HG03103 (cell line): ENCODE data around the gene NDUFB4.
"Not testable (repeated sequence)": the region's sequence is repeated elsewhere in the genome, so short reads cannot be mapped to it uniquely, and the experiment has no call there.

Source experiments
- ATAC-seq: cut with Tn5 transposase; IDR thresholded peaks from one replicate; pipeline ENCODE4 v1.9.1; 2021; ENCODE audit warnings: low read depth; ENCODE audit not compliant: unreplicated experiment

The NDUFB4 gene

GRCh38 chr3:120636795-120637401, 40.8 kb downstream of the NDUFB4 start:
- ATAC-seq = no peak

DNA sequence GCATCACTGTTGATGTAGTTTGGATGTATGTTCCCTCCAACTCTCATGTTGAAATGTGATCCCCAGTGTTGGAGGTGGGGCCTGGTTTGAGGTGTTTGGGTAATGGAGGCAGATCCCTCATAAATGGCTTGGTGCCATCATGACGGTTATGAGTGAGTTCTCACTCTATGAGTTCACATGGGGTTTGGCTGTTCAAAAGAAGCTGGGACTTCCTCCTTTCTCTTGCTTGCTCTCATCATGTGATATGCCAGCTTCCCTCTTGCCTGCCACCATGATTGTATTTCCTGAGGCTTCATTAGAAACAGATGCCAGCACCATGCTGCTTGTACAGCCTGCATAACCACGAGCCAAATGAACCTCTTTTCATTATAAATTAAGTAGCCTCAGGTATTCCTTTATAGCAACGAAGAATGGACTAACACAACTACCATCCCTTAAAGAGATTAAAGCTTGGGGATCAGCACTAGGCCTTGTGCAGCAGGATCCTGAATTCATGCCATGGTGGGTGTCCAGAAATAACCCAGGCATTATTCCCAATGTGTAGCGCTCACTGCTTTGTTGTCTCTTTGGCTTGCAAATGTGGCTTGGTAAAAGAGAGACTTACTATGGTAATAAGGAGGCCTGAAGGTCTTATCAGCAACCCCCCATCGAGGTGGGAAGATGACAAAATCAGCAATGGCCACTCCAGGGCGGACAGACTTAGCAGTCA, 41.9 kb downstream of the NDUFB4 start:
- no peak for ATAC-seq

GRCh38 chr3:120638820-120639219, 42.7 kb downstream of the NDUFB4 start:
- ATAC-seq = not testable (repeated sequence)

DNA sequence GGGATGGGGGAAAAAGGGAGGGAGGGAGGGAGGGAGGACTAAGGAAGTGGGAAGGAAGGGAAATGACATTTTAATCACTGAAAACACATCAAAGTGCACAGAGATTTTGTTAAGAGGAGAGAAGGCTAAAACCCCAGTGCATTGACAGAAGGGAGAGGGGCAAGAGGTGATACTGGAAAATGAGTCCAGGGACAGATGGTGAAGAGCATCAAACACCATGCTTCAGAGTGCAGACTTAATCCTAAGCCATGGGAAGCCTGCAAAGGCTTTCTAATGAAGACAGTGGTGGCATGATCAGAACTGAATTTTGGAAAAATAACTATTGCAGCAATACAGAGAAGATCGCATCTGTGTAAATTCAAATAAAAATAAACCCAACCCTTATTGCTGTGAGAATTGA, 44.1 kb downstream of the NDUFB4 start:
- ATAC-seq = no peak

DNA sequence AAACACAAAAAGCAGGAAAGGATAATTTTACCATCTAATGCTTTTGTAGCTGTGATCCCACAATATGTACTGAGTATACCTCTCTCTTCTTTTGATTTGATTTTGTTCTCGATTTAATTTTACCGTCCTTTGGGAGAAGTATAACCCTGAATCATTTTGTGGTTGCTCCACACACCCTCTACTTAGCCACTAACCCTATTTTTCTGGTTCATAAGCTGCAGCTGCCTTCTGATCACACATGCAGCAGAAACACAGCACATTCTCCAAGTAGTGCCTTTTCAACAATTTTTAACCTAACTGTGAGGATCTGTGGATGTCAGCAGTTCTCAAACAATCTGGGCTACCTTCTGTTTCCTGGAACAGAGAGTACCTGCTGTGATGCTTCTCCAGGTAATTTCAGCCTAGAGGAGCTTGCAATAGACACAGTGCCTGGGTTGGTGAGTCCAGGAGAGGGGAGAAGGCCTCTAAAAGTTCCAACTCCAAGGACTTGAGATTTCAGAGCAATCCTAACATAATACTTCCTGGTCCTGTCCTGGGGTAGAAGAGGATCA, 45.6 kb downstream of the NDUFB4 start:
- ATAC-seq = no peak

- no peak for ATAC-seq
These were observed 46.3 kb downstream of the NDUFB4 start for GRCh38 chr3:120642368-120642948.

- ATAC-seq = no peak
These were observed 49.1 kb downstream of the NDUFB4 start for GRCh38 chr3:120645083-120645845.

DNA sequence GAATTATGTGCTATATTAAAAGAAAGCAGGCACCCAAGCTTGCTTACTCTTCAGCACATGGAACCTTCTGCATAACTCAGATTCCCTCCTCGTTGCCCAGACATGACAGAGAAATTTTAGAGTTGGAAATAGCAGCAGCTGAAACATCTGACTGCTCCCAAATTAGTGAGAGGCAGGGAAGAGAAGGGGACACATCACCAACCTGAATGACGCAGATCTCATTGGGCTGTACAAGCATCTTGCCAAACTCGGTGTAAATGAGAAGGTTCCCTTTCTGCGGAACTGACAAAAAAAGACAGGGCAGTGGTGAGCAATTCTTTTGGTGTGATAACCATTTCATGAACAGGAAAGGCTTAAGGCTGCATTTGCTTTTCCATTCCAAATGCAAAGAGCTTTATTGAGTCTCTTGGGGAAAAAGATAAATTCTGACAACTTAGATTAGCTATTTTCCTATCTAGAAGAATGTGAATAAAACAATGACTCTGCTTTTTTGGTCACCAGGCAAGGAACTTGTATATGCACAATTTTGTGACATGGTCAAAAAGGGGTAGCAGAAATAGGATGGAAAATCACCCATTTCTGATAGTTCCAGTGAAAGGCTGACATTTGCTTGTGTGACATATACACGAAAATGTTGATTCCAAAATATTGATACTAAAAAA, 50.8 kb downstream of the NDUFB4 start:
- ATAC-seq = no peak

DNA sequence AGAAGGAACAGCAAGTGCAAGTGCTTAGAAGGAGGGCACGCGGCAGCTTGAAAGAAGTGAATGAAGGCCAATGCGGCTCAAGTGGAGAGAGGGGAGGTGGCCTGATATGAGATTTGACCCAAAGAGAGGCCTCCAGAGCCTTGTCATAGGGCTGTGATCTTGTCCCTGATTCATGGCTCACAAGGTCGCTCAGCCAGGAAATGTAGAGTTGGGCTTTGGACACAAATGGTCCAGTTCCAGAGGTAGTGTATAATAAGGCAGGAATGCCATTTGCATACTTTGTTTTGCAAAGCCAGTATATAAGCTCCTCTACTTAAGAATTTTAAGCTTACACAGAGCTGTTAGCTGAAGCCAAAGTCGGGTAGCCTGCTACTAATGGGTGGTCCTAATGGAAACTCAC, 52.2 kb downstream of the NDUFB4 start:
- ATAC-seq = no peak

GRCh38 chr3:120649830-120650233, 53.7 kb downstream of the NDUFB4 start:
- ATAC-seq = no peak

DNA sequence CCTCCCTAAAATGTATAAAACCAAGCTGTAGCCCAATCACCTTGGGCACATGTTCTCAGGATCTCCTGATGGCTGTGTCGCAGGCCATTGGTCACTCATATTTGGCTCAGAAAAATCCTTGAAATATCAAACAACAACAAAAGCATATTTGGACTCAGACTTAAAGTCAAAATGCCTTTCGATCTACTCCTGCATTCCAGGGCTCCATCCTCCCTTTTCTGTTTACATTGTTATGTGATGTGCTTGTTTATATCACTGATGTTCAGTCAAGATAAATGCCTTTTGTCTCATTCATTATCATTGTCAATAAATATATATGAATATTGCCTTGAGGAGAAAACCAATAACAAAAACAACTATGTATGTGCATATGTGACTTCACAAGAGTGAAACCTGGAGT, 54.2 kb downstream of the NDUFB4 start:
- no peak for ATAC-seq
